HepG2 (cell line): Measurements from ENCODE around the gene FBXO41. TPM values are rescaled to one million over a fixed set of nuclear protein-coding genes. Genes with fewer than 3 reads are reported as not detected.

Source experiments
- ATAC-seq: fragments of 200-7000 bp; cut with Tn5 transposase; 3 replicates; pipeline ENCODE4 v1.9.1; 2020; ENCODE audit warnings: mild to moderate bottlenecking, moderate library complexity
- BruUV-seq: library from RNA; stranded (reverse); fragments of 400-500 nt; replicated peaks from 2 replicates; lab custom pipeline; 2021; lab: Mats Ljungman, UMichigan
- CTCF ChIA-PET: fragments of 300-600 bp; formaldehyde crosslinking; extraction: SDS; loops from one replicate; lab custom pipeline; 2021; ENCODE audit warnings: low total read pairs, inconsistent platforms, low intra/inter-chr PET ratio; lab: Yijun Ruan, JAX
- POLR2A ChIA-PET: fragments of 350-600 bp; sonication (Branson Sonifier 250); formaldehyde crosslinking; loops from one replicate; lab custom pipeline; 2020; ENCODE audit warnings: antibody characterized with exemption, inconsistent platforms; lab: Yijun Ruan, JAX
- DNase-seq: peaks from one replicate; pipeline ENCODE4 v3.0.0-alpha.2; 2015; ENCODE audit warnings: low spot score
- FAIRE-seq: peaks from 3 replicates; lab custom pipeline; 2011; peaks lifted over from hg19 to GRCh38; lab: Jason Lieb, UNC
- H2AFZ ChIP-seq: one replicate; pipeline ENCODE4 v1.6.1; 2011; ENCODE audit warnings: low read length, inconsistent platforms
- H3K27ac ChIP-seq: fragments of 300-600 bp; 3 replicates; pipeline ENCODE4 v1.8.0; 2011; ENCODE audit warnings: mixed run types, mild to moderate bottlenecking, mixed read lengths, low read length, inconsistent platforms; ENCODE audit not compliant: insufficient read depth; ENCODE audit errors: extremely low read length
- H3K27me3 ChIP-seq, 2 experiments: fragments of 200-600 bp in 1 of 2; 2 replicates in 1 of 2; 3 replicates in 1 of 2; pipeline versions ENCODE4 v1.6.0 to v1.8.0; 2011; ENCODE audit warnings: low read length in 2 of 2, mild to moderate bottlenecking in 2 of 2, moderate library complexity in 2 of 2, inconsistent platforms in 1 of 2; ENCODE audit not compliant: insufficient read depth in 2 of 2, control insufficient read depth in 1 of 2
- H3K36me3 ChIP-seq, 2 experiments: fragments of 200-600 bp in 1 of 2; replicated peaks in 1 of 2; 2 replicates in 1 of 2; 3 replicates in 1 of 2; pipeline versions ENCODE4 v1.5.1 to v1.8.0; 2011; ENCODE audit warnings: low read length in 2 of 2, inconsistent platforms in 1 of 2; ENCODE audit not compliant: insufficient read depth in 2 of 2, control insufficient read depth in 1 of 2
- H3K4me1 ChIP-seq: 2 replicates; pipeline ENCODE4 v1.5.1; 2012; ENCODE audit warnings: low read length, inconsistent platforms; ENCODE audit not compliant: insufficient read depth
- H3K4me2 ChIP-seq: 2 replicates; pipeline ENCODE4 v1.6.0; 2011; ENCODE audit warnings: low read depth, low read length, inconsistent platforms
- H3K4me3 ChIP-seq, 3 experiments: fragments of 200-600 bp in 1 of 3; sonication (generic), shearing (Covaris generic) in 1 of 3; replicated peaks in 1 of 3; 2 replicates each; pipeline ENCODE4 v1.5.1; 2011 to 2016; ENCODE audit warnings: low read length in 3 of 3, inconsistent platforms in 2 of 3, low read depth in 2 of 3, mild to moderate bottlenecking in 2 of 3, control low read depth in 1 of 3, mixed read lengths in 1 of 3; ENCODE audit not compliant: insufficient read depth in 1 of 3
- H3K79me2 ChIP-seq: one replicate; pipeline ENCODE4 v1.6.1; 2011; ENCODE audit warnings: low read length, inconsistent platforms; ENCODE audit not compliant: insufficient read depth
- H3K9ac ChIP-seq: 2 replicates; pipeline ENCODE4 v1.6.0; 2011; ENCODE audit warnings: mild to moderate bottlenecking, low read depth, low read length, inconsistent platforms; ENCODE audit not compliant: insufficient read depth
- H3K9me3 ChIP-seq: 2 replicates; pipeline ENCODE4 v1.5.1; 2012; ENCODE audit warnings: mild to moderate bottlenecking, low read length
- H4K20me1 ChIP-seq: 2 replicates; pipeline ENCODE4 v1.6.0; 2011; ENCODE audit warnings: inconsistent platforms, mild to moderate bottlenecking, low read length, moderate library complexity; ENCODE audit not compliant: insufficient read depth
- ATAD3A ChIP-seq: sonication (generic); formaldehyde crosslinking; IDR thresholded peaks from 2 replicates; pipeline ENCODE4 v1.4.0; 2020; ENCODE audit warnings: missing genetic modification reagents
- ATF6 ChIP-seq: sonication (generic); formaldehyde crosslinking; conservative IDR thresholded peaks from 2 replicates; pipeline ENCODE4 v1.4.0; 2020; ENCODE audit warnings: missing genetic modification reagents
- CTCF ChIP-seq: sonication (generic); formaldehyde crosslinking; IDR thresholded peaks from 2 replicates; pipeline ENCODE4 v1.5.0; 2020; ENCODE audit warnings: mild to moderate bottlenecking, missing genetic modification reagents, moderate library complexity
- DBP ChIP-seq: sonication (generic); formaldehyde crosslinking; IDR thresholded peaks from 2 replicates; pipeline ENCODE4 v1.4.0; 2020; ENCODE audit warnings: missing genetic modification reagents; ENCODE audit errors: not compliant biosample characterization
- FOXJ3 ChIP-seq: sonication (generic); formaldehyde crosslinking; IDR thresholded peaks from 2 replicates; pipeline ENCODE4 v1.4.0; 2020; ENCODE audit warnings: missing genetic modification reagents, mild to moderate bottlenecking, borderline replicate concordance
- GTF2F1 ChIP-seq: fragments of 150-350 bp; IDR thresholded peaks from 2 replicates; pipeline ENCODE4 v1.6.1; 2014; ENCODE audit warnings: low read length
- KLF11 ChIP-seq: IDR thresholded peaks from 2 replicates; pipeline ENCODE4 v1.6.1; 2016; ENCODE audit warnings: missing compliant biosample characterization
- KLF12 ChIP-seq: sonication (generic); formaldehyde crosslinking; IDR thresholded peaks from 2 replicates; pipeline ENCODE4 v1.4.0; 2020; ENCODE audit warnings: missing genetic modification reagents, borderline replicate concordance
- MBD4 ChIP-seq: IDR thresholded peaks from 2 replicates; pipeline ENCODE4 v1.6.1; 2012; ENCODE audit warnings: low read length, inconsistent platforms, borderline replicate concordance
- PPARG ChIP-seq: conservative IDR thresholded peaks from 2 replicates; pipeline ENCODE4 v1.6.1; 2016; ENCODE audit warnings: missing biosample characterization, missing genetic modification reagents
- YEATS2 ChIP-seq: sonication (generic); formaldehyde crosslinking; IDR thresholded peaks from 2 replicates; pipeline ENCODE4 v1.4.0; 2020; ENCODE audit warnings: missing genetic modification reagents, borderline replicate concordance
- ZFP62 ChIP-seq: sonication (generic); formaldehyde crosslinking; IDR thresholded peaks from 2 replicates; pipeline ENCODE4 v1.4.0; 2020; ENCODE audit warnings: missing genetic modification reagents
- ZKSCAN1 ChIP-seq: fragments of 150-350 bp; IDR thresholded peaks from 2 replicates; pipeline ENCODE4 v1.6.1; 2014; ENCODE audit warnings: low read length
- ZNF274 ChIP-seq: sonication (generic); formaldehyde crosslinking; IDR thresholded peaks from 2 replicates; pipeline ENCODE4 v1.5.1; 2020; ENCODE audit warnings: mild to moderate bottlenecking, missing genetic modification reagents
- WGBS: methylation state at CpG from one replicate; pipeline ENCODE4 v1.1.6; 2017; ENCODE audit warnings: low lambda C conversion rate; 5-methylcytosine and 5-hydroxymethylcytosine counted together
- in situ Hi-C: cut with HindIII; loops from 2 replicates; pipeline ENCODE4 v1.10.0; 2017; ENCODE audit warnings: low pct_unique_long_range_greater_than_20kb; ENCODE audit not compliant: extremely low pct_ligation_motif_present
- intact Hi-C: fragments of 100-400 bp; cut with micrococcal nuclease; formaldehyde crosslinking; loops from one replicate; pipeline ENCODE4 v1.10.0; 2022; ENCODE audit not compliant: unreplicated experiment
- polyA plus RNA-seq, 8 experiments: library from polyadenylated mRNA; depleted of rRNA in 3 of 8; stranded (reverse) in 7 of 8; unstranded in 1 of 8; fragments of >200 nt; fragmentation: Illumina TruSeq in 4 of 8; extraction: Trizol in 4 of 8; gene quantifications; 2 replicates each; pipeline versions ENCODE4 v1.2.1 to v1.2.3, GENCODE V29; 2011 to 2016; ENCODE audit warnings: low read depth in 4 of 8, missing spikeins in 1 of 8, mixed read lengths in 1 of 8; ENCODE audit not compliant: insufficient read depth in 1 of 8
- total RNA-seq, 5 experiments: library from RNA; depleted of rRNA; stranded (reverse); fragments of >200 nt; fragmentation: Illumina TruSeq; extraction: Trizol; gene quantifications; 2 replicates each; pipeline ENCODE4 v1.2.3, GENCODE V29; 2016; ENCODE audit warnings: low read depth in 1 of 5
- TF ChIP-seq, protein P1 (sequence below): sonication (generic); formaldehyde crosslinking; IDR thresholded peaks from 2 replicates; pipeline ENCODE4 v1.5.1; 2020; ENCODE audit warnings: missing genetic modification reagents, mild to moderate bottlenecking, borderline replicate concordance
- TF ChIP-seq, protein P2 (sequence below): sonication (generic); formaldehyde crosslinking; IDR thresholded peaks from 2 replicates; pipeline ENCODE4 v1.8.0; 2022; ENCODE audit warnings: mild to moderate bottlenecking, missing genetic modification reagents, moderate library complexity

The FBXO41 gene
- total and polyA plus RNA-seq, 2 of the 13 experiments (the other 11 are each of a cell fraction or from before 2014, with no cell fraction given): 4.2 to 10.3 TPM

- TF ChIP-seq ATF6 (CRISPR knock-in tag): no peak
- TF ChIP-seq KLF12 (CRISPR knock-in tag): no peak
- TF ChIP-seq FOXJ3: no peak
- TF ChIP-seq, protein P1, sequence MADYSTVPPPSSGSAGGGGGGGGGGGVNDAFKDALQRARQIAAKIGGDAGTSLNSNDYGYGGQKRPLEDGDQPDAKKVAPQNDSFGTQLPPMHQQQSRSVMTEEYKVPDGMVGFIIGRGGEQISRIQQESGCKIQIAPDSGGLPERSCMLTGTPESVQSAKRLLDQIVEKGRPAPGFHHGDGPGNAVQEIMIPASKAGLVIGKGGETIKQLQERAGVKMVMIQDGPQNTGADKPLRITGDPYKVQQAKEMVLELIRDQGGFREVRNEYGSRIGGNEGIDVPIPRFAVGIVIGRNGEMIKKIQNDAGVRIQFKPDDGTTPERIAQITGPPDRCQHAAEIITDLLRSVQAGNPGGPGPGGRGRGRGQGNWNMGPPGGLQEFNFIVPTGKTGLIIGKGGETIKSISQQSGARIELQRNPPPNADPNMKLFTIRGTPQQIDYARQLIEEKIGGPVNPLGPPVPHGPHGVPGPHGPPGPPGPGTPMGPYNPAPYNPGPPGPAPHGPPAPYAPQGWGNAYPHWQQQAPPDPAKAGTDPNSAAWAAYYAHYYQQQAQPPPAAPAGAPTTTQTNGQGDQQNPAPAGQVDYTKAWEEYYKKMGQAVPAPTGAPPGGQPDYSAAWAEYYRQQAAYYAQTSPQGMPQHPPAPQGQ: no peak
- TF ChIP-seq GTF2F1: no peak
- TF ChIP-seq ZKSCAN1: no peak
Measured at GRCh38 chr2:73257425-73258125, 26.7 kb downstream of the FBXO41 start (continued).

GRCh38 chr2:73257021-73257420 lies 27.3 kb downstream of the FBXO41 start:
- Histone ChIP-seq H3K9ac (no peak overlapping the region), H4K20me1 (no peaks in the 10 kb centered on the region), H3K4me3 (no peak overlapping the region), H3K36me3 (peaks cover 10 to 33% of the 10 kb centered on the region in 2 experiments), H3K79me2 (no peaks in the 10 kb centered on the region), H3K9me3 (no peaks in the 10 kb centered on the region), H2AFZ (no peak overlapping the region), H3K27ac (no peak overlapping the region), H3K4me1 (peaks cover 23% of the 10 kb centered on the region), H3K27me3 (no peaks in the 10 kb centered on the region), H3K4me2 (no peak overlapping the region)
- in situ Hi-C loops: no loop called here
- POLR2A ChIA-PET: interaction anchor here (0.6 to 1.6 kb wide), 4 partner anchors 10 to 32 kb away, joined by 3 to 8 read pairs (median 4); partner anchors contain the start of genes CCT7 and PRADC1
- no peak for DNase-seq
- no TSS peak for BruUV-seq
- peak; percentile 3 for ATAC-seq
- WGBS: 100% methylated on average over 2 of the region's 2 CpGs
- FAIRE-seq: no peak
- intact Hi-C loops: no loop called here
- CTCF ChIA-PET: no interaction called here
- no peak for TF ChIP-seq ZNF274 (CRISPR knock-in tag)
- no peak for TF ChIP-seq PPARG
- TF ChIP-seq ZFP62 (CRISPR knock-in tag): no peak
- TF ChIP-seq YEATS2 (CRISPR knock-in tag): no peak
- no peak for TF ChIP-seq MBD4
- TF ChIP-seq, protein P2, sequence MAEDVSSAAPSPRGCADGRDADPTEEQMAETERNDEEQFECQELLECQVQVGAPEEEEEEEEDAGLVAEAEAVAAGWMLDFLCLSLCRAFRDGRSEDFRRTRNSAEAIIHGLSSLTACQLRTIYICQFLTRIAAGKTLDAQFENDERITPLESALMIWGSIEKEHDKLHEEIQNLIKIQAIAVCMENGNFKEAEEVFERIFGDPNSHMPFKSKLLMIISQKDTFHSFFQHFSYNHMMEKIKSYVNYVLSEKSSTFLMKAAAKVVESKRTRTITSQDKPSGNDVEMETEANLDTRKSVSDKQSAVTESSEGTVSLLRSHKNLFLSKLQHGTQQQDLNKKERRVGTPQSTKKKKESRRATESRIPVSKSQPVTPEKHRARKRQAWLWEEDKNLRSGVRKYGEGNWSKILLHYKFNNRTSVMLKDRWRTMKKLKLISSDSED (CRISPR knock-in tag): no peak
- no peak for TF ChIP-seq ATAD3A (CRISPR knock-in tag)
- no peak for TF ChIP-seq CTCF (CRISPR knock-in tag)
- TF ChIP-seq KLF11: no peak
- no peak for TF ChIP-seq DBP (CRISPR knock-in tag)
